ENCODE measurements around the gene PPP1R27.
A peak's percentile ranks its signal among the peaks of the same experiment; 100 is the strongest.
"Not testable (repeated sequence)": the region's sequence is repeated elsewhere in the genome, so short reads cannot be mapped to it uniquely, and the experiment has no call there.

The PPP1R27 gene

GRCh38 chr17:81844327-81844851 is 9.5 kb upstream of the PPP1R27 start:
- DNase-seq (ENCODE audit: low read depth, low spot score): no peak
- H3K4me3 ChIP-seq (ENCODE audit: low read length): no peak overlapping the region

- H3K4me3 ChIP-seq (ENCODE audit: low read length): no peak overlapping the region
These were observed 9.0 kb upstream of the PPP1R27 start for GRCh38 chr17:81843713-81844326.

GRCh38 chr17:81842725-81843504 is 8.1 kb upstream of the PPP1R27 start:
- no peak for DNase-seq (ENCODE audit: low read depth, low spot score)
- no peak overlapping the region for H3K4me3 ChIP-seq (ENCODE audit: low read length)

More at GRCh38 chr17:81843713-81844326, 9.0 kb upstream of the PPP1R27 start:
- no peak for DNase-seq (ENCODE audit: low read depth, low spot score)

- no peak for DNase-seq (ENCODE audit: low read depth, low spot score)
- no peak overlapping the region for H3K4me3 ChIP-seq (ENCODE audit: low read length)
These were observed 7.5 kb upstream of the PPP1R27 start for GRCh38 chr17:81842378-81842724.

GRCh38 chr17:81841866-81842265 is 7.0 kb upstream of the PPP1R27 start:
- DNase-seq (ENCODE audit: low read depth, low spot score): peak; percentile 41
- no peak overlapping the region for H3K4me3 ChIP-seq (ENCODE audit: low read length)

GRCh38 chr17:81840826-81841778 is 6.3 kb upstream of the PPP1R27 start:
- no peak for DNase-seq (ENCODE audit: low read depth, low spot score)
- H3K4me3 ChIP-seq (ENCODE audit: low read length): no peak overlapping the region

- not testable (repeated sequence) for DNase-seq (ENCODE audit: low read depth, low spot score); H3K4me3 ChIP-seq (ENCODE audit: low read length)
These were observed 5.2 kb upstream of the PPP1R27 start for GRCh38 chr17:81840059-81840458.

GRCh38 chr17:81839301-81839700 is 4.5 kb upstream of the PPP1R27 start:
- H3K4me3 ChIP-seq (ENCODE audit: low read length): no peak overlapping the region
- DNase-seq (ENCODE audit: low read depth, low spot score): no peak

GRCh38 chr17:81838753-81839255 is 4.0 kb upstream of the PPP1R27 start:
- DNase-seq (ENCODE audit: low read depth, low spot score): no peak
- H3K4me3 ChIP-seq (ENCODE audit: low read length): no peak overlapping the region

GRCh38 chr17:81837641-81838040 is 2.8 kb upstream of the PPP1R27 start:
- no peak for DNase-seq (ENCODE audit: low read depth, low spot score)
- H3K4me3 ChIP-seq (ENCODE audit: low read length): no peak overlapping the region

- DNase-seq (ENCODE audit: low read depth, low spot score): no peak
- peak overlapping the region; percentile 80 for H3K4me3 ChIP-seq (ENCODE audit: low read length)
These were observed 674 bp downstream of the PPP1R27 start for GRCh38 chr17:81833921-81834830.

- H3K4me3 ChIP-seq (ENCODE audit: low read length): peak within 1 kb of the TSS; percentile 84
- peak; percentile 79 for DNase-seq (ENCODE audit: low read depth, low spot score)
These were observed 1.5 kb downstream of the PPP1R27 start, which contains the start of gene MCRIP1 for GRCh38 chr17:81833160-81833920. Gene MCRIP1, minus strand, starts transcription at chr17:81833291. Its CDS starts 8,785 bp downstream, at chr17:81824506.

- peak overlapping the region; percentile 84 for H3K4me3 ChIP-seq (ENCODE audit: low read length)
- no peak for DNase-seq (ENCODE audit: low read depth, low spot score)
These were observed 2.2 kb downstream of the PPP1R27 start for GRCh38 chr17:81832608-81833159.

GRCh38 chr17:81831957-81832607 is 2.8 kb downstream of the PPP1R27 start:
- DNase-seq (ENCODE audit: low read depth, low spot score): peak; percentile 61
- peak overlapping the region; percentile 84 for H3K4me3 ChIP-seq (ENCODE audit: low read length)

GRCh38 chr17:81831563-81831956 is 3.3 kb downstream of the PPP1R27 start:
- peak overlapping the region; percentile 84 for H3K4me3 ChIP-seq (ENCODE audit: low read length)
- no peak for DNase-seq (ENCODE audit: low read depth, low spot score)

- DNase-seq (ENCODE audit: low read depth, low spot score): no peak
- no peak overlapping the region for H3K4me3 ChIP-seq (ENCODE audit: low read length)
These were observed 5.0 kb downstream of the PPP1R27 start for GRCh38 chr17:81829858-81830257.

- no peak for DNase-seq (ENCODE audit: low read depth, low spot score)
- no peak overlapping the region for H3K4me3 ChIP-seq (ENCODE audit: low read length)
These were observed 6.2 kb downstream of the PPP1R27 start for GRCh38 chr17:81828656-81829055.
